Hematopoietic multipotent progenitor cell treated with erythropoietin and hydrocortisone succinate and interleukin-3 and kit ligand, for 17 days (in vitro differentiated cells): Measurements from ENCODE around the gene IL1B.

Source experiments
- DNase-seq: peaks from one replicate; pipeline ENCODE4 v3.0.0-alpha.2; 2015; ENCODE audit warnings: low spot score

Gene IL1B

DNA sequence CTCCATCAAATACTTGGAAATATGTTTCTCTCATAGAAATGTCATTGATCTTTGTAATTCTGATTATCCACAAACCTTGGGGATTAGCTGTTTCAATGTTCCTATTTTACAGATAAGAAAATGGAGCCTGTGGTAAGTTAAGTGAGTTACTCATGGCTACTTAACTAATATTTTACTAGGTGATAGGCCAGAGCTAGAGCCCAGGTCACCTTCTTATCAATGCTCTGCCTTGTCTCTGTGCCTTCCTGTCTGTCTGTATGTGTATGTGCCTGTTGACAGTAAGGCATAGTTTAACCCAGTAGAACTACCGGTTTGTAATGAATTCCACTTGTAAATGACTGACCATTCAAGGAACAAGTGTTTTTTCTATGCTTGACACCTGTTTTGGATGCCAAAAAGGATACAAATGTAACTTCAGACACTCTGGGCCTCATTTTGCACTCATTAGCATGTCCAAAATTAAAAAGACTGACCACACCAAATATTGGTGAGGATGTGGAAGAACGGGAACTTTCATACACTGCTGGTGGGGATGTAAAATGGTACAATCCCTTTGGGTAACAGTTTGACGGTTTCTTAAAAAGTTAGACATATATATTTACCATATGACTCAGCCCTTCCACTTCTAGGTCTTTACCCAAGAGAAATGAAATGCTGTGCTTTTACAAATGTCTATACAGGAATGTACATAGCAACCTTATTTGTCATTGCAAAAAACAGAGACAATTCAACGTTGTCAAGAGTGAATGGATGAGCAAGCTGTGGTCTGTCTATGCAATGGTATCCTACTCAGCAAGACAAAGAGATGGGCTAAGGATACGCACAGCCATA, 32.7 kb downstream of the IL1B start:
- DNase-seq, result no peak

DNA sequence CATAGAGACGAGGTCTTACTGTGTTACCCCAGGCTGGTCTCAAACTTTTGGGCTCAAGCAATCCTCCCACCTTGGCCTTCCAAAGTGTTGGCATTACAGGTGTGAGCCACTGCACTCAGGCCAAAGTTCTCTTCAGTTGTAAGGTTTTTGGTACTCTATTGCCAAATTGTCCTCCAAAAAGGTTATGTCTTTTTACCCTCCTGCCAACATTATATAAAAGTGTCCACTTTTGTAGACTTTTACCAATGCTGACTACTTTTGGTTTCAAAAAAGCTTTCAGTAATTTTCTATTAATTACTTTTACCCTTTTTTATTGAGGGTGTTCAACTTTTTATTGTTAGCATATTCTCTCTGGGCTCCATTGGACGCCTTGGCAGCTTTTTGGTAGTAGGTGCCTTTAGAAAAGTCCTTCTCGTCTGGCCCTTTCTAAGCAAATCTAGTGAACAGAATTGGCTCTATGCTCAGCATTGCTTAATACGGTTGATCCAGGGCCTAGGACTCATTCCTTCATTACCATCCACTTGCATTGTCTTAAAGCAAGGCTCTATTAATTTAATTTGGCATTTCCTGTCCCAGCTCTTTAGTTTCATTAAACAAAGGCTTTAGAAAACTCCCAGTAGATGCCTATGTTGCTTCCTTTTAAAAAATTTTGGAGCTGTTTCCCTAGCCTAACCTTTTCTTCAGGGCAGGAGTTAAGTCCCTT, 35.5 kb downstream of the IL1B start:
- DNase-seq, result no peak

DNA sequence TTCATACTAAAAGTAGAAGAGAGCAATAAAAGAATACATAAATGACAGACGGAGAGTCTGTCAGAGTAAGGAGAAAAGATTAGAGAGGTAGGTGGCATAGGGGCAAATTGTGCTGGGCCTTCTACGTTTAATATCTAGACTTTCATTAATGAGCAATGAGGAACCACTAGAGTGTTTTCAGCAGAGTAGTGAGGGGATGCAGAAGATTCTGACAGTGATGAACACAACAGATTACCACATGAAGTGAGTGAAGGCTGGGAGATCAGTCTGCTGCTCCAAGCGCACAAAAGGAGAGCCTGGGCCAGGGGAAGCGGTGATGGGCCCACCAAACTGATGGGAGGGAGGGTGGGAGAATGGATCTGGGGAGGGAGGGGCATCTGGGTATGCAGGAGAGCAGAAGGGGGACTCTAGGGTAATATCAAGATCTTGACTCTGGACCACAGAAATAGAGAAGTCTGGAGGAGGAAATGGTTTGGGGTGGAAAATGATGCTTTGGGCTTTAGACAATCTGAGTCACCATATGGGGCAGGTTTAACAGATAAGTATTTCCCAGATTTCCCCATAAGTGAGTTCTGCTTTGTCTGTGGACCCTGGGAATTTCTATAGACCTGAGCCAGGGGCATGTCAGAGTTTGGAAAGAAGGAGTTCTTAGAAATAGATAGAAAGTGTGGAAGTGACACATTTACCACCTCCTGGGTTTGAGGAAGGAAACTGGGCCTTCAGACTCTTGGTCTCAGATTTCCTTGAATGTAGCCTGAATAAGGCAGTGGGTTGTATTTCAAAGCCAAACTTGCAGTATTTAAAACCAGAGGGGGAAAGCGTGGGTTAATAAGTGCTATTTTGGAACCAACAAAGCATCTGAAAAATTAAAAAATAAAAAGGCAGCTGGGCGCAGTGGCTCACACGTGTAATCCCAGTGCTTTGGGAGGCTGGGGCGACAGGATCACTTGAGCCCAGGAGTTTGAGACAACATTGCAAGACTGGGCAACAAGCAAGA, 37.3 kb downstream of the IL1B start:
- DNase-seq, result no peak

DNA sequence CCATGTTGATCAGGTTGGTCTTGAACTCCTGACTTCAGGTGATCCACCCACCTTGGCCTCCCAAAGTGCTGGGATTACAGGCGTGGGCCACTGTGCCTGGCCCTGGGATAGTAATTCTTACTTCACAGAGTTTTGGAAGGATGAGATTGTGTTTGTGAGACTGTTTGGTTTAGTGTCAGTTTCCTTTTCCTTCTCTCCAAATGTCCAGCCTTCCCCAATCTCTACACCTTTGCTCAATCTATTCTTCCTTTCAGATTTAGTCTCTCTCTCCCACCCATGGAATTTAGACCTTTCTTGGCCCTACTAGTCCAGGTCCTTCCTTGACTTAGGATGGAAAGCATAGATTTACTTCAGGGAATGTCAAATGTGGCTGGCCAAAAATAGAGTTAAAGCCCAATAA, 40.1 kb downstream of the IL1B start:
- no peak for DNase-seq

DNA sequence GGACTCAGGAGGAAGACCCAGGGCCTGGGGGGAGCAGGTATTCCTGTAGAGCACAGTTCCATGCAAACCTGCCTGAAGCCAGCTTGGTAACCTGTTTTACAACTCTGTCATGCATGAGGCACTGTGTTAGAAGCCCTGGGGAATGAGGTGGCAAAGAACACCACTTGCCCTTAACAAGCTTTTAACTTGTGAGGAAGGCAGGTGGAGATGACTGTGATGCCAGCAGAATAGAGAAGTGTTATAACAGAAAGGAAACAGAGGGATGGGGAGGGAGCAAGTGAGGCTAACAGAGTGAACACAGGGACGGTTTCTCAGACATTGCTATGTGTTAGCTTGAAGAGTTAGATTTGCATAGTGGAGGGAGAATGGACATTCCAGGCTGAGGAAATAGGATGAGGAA, 40.8 kb downstream of the IL1B start:
- no peak for DNase-seq

DNA sequence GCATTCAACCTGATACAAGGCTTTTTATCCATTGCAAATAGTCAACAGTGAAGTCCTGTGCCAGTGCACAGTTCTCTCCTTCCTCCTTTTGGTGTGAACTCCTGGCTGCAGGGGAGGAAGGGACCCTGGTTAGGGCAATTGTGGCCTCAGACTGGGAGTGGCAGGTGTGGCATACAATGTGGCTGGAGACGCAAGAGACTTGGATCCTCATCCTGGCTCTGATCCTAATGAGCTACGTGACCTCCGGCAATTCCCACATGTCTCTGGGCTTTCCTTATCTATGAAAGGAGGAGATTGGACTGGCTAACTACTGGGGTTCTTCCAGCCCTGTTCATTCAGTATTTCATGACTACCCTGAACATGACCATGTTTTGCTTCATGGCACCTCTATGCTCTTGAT, 41.7 kb downstream of the IL1B start:
- no peak for DNase-seq

DNA sequence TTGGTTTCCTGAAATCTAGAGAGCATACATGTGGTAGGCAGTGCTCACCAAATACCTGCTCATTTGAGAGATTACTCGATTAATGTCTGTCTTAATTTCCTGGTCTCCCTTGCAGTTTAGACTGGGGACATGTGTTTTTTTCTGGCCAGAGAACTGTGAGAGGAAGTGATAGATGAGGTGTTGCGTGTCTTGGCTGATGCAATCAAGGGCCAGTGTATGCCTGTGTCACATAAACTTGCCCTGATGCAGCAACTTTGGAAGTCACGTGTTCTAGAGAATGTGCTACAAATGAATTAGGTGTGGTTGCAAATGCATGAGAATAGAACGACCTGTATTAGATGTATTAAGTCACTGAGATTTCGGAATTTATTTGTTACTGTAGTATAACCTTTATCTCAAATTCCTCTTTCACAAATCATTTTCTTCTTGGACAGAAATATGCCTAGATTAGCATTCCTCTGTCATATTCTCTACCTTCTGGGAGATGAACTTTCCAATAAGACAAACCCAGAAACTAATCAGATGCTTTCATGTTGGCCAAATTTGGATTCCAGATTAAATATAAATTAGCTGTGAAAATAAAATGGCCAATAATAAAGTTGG, 42.3 kb downstream of the IL1B start:
- DNase-seq, result peak; percentile 20

DNA sequence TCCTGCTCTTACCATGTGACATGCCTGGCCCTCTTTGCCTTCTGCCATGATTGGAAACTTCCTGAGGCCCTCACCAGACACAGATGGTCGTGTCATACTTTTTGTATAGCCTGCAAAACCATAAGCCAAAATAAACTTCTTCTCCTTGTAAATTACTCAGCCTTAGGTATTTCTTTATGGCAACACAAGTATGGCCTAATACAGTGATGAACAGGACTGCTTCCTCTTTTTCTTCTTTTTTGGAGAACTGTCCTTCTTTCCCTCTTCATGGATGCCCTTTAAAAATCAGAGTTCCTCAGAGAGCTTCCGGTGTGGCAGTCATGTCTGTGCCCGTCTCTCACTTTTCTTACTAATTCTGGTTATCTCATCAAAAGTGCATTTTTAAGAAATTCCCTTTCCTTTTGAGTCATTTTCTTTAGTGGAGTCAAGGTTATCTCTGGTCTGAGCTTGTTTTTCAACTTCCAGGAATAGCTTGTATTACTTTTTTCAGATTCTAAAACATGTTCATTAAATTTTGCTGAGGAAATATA, 43.1 kb downstream of the IL1B start:
- no peak for DNase-seq

DNA sequence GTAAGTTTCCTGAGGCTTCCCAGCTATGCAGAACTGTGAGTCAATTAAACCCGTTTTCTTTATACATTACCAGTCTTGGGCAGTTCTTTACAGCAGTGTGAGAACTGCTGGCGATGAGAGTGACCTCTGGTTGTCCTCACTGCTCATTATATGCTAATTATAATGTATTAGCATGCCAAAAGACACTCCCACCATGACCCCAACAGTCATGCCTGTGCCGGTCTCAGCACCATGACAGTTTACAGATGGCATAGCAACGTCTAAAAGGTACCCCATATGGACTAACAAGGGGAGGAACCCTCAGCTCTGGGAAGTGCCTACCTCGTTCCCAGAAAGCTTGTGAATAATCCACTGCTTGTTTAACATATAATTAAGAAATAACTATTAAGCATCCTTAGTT, 44.2 kb downstream of the IL1B start:
- no peak for DNase-seq

DNA sequence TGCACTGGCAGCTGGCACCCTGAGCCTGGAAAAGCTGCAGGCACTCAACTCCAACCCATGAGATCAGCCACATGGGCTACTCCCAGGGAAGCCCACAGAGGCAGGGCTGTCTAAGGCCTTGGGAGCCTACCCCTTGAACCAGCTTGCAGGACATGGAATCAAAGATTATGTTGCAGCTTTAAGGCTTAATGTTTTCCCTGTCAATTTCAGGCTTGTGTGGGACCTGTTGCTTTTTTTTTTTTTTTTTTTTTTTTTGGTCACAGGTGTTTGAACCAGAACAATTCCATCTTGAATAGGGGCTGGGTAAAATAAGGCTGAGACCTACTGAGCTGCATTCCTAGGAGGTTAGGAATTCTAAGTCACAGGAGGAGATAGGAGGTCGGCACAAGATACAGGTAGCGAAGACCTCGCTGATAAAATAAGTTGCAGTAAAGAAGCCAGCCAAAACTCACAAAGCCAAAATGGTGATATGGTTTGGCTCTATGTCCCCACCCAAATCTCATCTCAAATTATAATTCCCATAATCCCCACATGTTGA, 44.8 kb downstream of the IL1B start:
- no peak for DNase-seq

DNA sequence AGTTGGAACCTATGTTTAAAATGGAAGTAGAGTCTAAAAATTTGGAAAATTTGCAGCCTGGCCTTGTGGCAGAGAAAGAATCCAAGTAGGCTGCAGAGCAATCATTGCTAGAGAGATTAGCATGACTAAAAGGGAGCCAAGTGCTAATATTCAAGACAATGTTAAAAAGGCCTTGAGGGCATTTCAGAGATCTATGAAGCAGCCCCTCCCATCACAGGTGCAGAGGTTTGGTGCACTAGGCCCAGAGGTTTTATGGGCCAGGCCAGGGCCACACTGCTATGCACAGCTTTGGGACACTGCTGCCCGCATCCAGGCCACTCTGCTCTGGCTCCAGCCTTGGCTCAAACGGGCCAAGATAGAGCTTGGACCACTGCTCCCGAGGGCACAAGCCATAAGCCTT, 45.6 kb downstream of the IL1B start:
- DNase-seq, result no peak

DNA sequence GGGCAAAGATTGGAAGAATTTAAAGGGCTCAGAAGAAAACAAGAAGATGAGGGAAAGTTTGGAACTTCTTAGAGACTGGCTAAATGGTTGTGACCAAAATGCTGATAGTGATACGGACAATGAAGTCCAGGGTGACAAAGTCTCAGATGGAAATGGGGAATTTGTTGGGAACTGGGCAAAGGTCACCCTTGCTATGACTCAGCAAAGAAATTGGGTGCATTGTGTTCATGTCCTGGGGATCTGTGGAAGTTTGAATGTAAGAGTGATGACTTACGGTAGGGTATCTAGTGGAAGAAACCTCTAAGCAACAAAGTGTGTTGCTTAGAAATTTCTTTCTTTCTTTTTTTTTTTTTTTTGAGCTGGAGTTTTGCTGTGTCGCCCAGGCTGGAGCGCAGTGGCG, 46.3 kb downstream of the IL1B start:
- DNase-seq, result no peak

DNA sequence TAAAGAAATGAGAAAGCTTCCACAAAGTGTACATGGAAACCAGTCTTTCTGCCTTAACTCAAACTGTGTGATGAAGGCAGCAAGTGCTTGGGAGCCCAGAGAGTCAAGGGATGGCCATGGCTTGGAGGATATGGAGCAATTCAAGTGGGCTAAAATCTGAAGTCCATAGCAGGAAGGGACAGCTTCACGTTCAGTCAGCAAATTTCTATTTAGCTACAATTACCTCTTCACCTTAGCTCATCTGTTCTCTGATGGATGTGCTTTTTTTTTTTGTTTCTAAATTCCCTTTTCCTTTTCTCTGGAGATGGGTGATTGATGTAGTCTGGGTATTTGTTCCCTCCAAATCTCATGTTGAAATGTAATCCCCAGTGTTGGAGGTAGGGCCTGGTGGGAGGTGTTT, 47.4 kb downstream of the IL1B start:
- DNase-seq, result no peak

DNA sequence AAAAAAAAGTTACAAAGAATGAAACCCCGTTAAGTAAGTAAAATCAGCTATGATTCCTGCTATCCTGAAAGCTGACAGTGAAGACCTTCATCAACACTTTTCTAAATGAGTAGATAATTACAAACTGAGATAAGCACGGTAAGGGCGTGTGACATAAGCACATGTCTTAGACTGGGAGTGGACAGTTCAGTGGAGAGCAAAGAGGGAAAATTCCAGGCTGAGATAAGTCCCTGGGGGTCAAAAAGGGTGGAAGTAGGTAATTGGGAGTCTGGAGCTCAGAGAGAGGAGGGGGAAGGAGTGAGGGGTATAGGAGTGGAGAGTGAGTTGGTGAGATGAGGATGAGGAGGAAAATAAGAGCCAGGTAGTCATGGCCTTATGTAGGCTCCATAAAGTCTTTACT, 47.9 kb downstream of the IL1B start:
- no peak for DNase-seq

DNA sequence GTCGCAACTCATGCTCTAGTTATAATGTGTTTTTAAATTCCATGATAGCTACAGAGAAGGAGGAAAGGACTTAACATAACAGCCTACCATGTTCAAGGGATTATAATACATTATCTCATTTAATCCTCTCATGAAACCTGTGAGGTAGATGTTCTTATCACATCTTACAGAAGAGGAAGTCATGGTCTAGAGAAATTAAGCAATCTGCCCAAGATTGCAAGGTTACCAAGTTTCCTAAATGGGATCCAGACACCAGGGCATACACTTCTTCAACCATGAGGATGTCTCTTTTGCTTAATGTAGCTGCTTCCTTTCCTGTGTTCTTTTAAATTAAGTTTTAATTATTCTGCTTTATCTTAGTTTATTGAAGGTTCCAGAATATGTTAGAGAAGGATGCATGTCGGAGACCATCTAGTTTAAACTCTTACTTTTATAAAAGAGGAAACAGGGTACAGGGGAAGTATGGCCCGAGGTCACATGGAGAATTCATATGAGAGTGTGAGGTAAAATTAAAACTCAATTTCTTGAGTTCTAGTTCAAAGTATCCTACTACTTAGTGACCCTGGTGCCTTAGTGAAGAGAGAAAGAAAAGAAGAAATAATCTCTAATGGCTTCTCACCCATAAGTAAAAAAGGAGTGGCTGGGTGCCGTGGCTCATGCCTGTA, 48.7 kb downstream of the IL1B start:
- DNase-seq, result no peak

DNA sequence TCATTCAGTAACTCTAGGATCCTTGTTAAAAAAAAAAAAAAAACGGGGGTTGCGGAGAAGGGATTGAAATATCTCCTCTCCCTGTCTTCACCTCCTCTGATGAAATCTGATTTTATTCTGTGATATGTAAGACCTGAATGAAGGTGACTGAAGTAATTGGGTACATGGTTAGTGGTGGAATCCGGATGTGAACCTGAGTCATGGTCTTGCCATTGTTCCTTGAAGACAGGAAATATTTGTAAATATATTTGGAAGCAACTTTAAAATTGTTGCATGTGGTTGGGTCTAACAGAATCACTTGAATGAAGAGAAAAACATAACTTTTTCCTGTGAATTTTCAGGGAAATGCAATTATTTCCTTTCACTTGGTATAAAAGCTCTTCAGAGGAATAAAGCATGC, 49.3 kb downstream of the IL1B start:
- DNase-seq, result no peak

DNA sequence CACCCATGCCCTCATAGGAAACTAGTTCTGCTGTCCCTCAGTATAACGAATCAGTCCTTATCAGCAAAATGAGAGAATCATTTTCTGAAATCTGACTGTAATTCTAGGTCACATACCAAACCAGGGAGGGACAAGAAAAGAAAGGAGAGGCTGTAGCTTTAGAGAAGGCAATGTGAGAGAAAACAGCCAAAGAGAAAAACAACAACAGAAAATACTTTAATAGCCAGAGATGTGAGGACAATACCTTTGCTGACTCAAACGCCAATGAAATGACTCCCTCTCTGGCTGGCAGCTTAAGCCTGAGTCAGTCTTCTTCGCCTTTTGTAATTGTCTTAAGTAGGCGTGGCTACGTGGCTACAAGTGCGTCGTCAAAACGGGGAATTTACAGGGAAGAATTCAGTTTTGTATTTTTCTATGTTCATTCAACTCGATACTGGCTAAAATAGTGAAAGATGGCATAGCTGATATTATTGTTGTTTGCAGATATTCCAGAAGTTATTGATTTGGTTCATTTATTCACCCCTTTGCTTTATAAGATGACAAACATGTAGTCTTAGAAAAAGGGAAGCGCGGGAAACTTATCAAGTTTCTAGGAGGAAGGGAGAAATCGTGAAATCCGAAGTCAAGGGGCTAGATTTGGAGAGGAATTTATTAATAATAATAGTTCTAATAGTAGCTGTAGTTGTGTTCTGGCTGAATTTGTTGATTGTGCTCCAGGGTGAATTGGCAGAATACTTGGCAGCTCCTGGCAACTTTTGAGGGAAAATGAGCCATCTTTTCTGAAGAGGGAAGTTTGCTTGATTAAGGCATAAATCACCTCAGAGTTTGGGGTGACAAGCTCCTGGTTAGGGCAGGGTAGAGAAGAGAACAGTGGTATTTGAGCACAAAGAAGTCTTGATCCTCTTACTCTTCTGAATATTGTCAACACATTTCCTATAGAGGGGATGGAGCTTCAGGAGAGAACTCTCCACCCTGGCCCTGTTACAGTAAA, 52.1 kb downstream of the IL1B start, which contains the start of gene IL1A:
TSS of gene IL1A (minus strand) at position 295 of the 991 bp plus-strand sequence. CDS start 723 bp downstream, outside the sequence.
- no peak for DNase-seq

DNA sequence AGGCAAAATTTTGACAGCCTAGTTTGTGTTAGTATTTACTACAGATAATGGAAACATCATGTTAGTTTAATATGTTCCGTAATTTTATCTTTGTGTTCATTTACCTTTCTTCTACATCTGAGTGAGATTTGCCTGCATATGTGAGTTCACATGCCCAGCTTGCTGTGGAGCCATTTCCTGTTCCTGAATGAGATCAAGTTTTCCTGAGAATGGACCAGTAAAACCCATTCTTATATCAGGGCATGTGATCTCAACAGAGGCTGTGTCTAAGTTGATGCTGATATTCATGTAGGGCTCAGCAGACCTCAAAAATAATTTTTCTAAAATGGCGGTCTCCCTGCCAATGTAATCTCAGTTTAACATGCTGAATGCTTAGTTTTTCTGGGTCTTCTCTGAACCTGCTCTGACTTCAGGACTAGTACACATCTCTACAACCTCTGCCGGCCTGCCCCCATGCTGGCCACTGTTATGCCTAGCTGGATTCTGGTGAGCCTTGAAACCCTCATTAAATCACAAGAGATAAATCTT, 53.3 kb downstream of the IL1B start:
- no peak for DNase-seq

DNA sequence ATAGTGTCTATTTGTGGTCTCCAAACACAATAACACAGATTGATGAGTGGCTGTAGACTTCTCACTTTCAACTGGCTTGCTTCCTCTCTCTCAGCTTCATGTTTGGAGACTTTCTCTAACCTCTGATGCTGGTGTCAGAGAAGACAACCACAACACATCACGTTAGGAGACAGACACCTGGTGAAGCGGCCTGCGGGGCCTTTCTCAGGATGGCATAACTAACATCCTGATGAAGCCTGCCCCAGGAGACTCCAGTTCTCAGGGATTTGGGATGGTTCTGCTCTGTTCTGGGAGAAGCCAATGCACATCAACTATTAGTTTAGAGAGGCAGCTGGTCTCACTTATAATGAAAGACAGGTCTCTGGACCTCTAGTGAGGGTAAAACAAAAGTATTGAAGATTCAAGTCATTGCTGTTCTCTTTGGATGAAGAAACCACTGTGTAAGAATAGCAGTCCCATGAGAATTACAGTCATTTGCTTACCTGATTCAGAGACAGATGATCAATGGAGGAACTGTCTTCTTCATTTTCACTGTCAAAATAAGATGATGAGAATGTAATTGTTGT, 54.3 kb downstream of the IL1B start:
- DNase-seq, result no peak
